Measurements from ENCODE around the gene EML4.

GRCh38 chr2:42189235-42189566 lies 20.0 kb downstream of the EML4 start:
- no peak for TF ChIP-seq CTCF (IDR thresholded peaks at IDR 0.05; ENCODE audit: low read length)
- no peak for TF ChIP-seq EZH2 (optimal IDR thresholded peaks at IDR 0.05; ENCODE audit: low read depth, low read length)
- no peak for TF ChIP-seq EZH2phosphoT487 (IDR thresholded peaks at IDR 0.05; ENCODE audit: low read length)

All from MM.1S (cell line).